HepG2 (cell line): Measurements from ENCODE around the gene GJC2. TPM values are rescaled to one million over a fixed set of nuclear protein-coding genes. Genes with fewer than 3 reads are reported as not detected.

Experiments
- ATAC-seq: fragments of 200-7000 bp; cut with Tn5 transposase; 3 replicates; pipeline ENCODE4 v1.9.1; 2020; ENCODE audit warnings: mild to moderate bottlenecking, moderate library complexity
- BruUV-seq: library from RNA; stranded (reverse); fragments of 400-500 nt; replicated peaks from 2 replicates; lab custom pipeline; 2021; lab: Mats Ljungman, UMichigan
- CTCF ChIA-PET: fragments of 300-600 bp; formaldehyde crosslinking; extraction: SDS; loops from one replicate; lab custom pipeline; 2021; ENCODE audit warnings: low total read pairs, inconsistent platforms, low intra/inter-chr PET ratio; lab: Yijun Ruan, JAX
- POLR2A ChIA-PET: fragments of 350-600 bp; sonication (Branson Sonifier 250); formaldehyde crosslinking; loops from one replicate; lab custom pipeline; 2020; ENCODE audit warnings: antibody characterized with exemption, inconsistent platforms; lab: Yijun Ruan, JAX
- DNase-seq: peaks from one replicate; pipeline ENCODE4 v3.0.0-alpha.2; 2015; ENCODE audit warnings: low spot score
- FAIRE-seq: peaks from 3 replicates; lab custom pipeline; 2011; peaks lifted over from hg19 to GRCh38; lab: Jason Lieb, UNC
- H2AFZ ChIP-seq: one replicate; pipeline ENCODE4 v1.6.1; 2011; ENCODE audit warnings: low read length, inconsistent platforms
- H3K27ac ChIP-seq: fragments of 300-600 bp; 3 replicates; pipeline ENCODE4 v1.8.0; 2011; ENCODE audit warnings: mixed run types, mild to moderate bottlenecking, mixed read lengths, low read length, inconsistent platforms; ENCODE audit not compliant: insufficient read depth; ENCODE audit errors: extremely low read length
- H3K27me3 ChIP-seq, 2 experiments: fragments of 200-600 bp in 1 of 2; 2 replicates in 1 of 2; 3 replicates in 1 of 2; pipeline versions ENCODE4 v1.6.0 to v1.8.0; 2011; ENCODE audit warnings: low read length in 2 of 2, mild to moderate bottlenecking in 2 of 2, moderate library complexity in 2 of 2, inconsistent platforms in 1 of 2; ENCODE audit not compliant: insufficient read depth in 2 of 2, control insufficient read depth in 1 of 2
- H3K36me3 ChIP-seq, 2 experiments: fragments of 200-600 bp in 1 of 2; replicated peaks in 1 of 2; 2 replicates in 1 of 2; 3 replicates in 1 of 2; pipeline versions ENCODE4 v1.5.1 to v1.8.0; 2011; ENCODE audit warnings: low read length in 2 of 2, inconsistent platforms in 1 of 2; ENCODE audit not compliant: insufficient read depth in 2 of 2, control insufficient read depth in 1 of 2
- H3K4me1 ChIP-seq: 2 replicates; pipeline ENCODE4 v1.5.1; 2012; ENCODE audit warnings: low read length, inconsistent platforms; ENCODE audit not compliant: insufficient read depth
- H3K4me2 ChIP-seq: 2 replicates; pipeline ENCODE4 v1.6.0; 2011; ENCODE audit warnings: low read depth, low read length, inconsistent platforms
- H3K4me3 ChIP-seq, 3 experiments: fragments of 200-600 bp in 1 of 3; sonication (generic), shearing (Covaris generic) in 1 of 3; replicated peaks in 1 of 3; 2 replicates each; pipeline ENCODE4 v1.5.1; 2011 to 2016; ENCODE audit warnings: low read length in 3 of 3, inconsistent platforms in 2 of 3, low read depth in 2 of 3, mild to moderate bottlenecking in 2 of 3, control low read depth in 1 of 3, mixed read lengths in 1 of 3; ENCODE audit not compliant: insufficient read depth in 1 of 3
- H3K79me2 ChIP-seq: one replicate; pipeline ENCODE4 v1.6.1; 2011; ENCODE audit warnings: low read length, inconsistent platforms; ENCODE audit not compliant: insufficient read depth
- H3K9ac ChIP-seq: 2 replicates; pipeline ENCODE4 v1.6.0; 2011; ENCODE audit warnings: mild to moderate bottlenecking, low read depth, low read length, inconsistent platforms; ENCODE audit not compliant: insufficient read depth
- H3K9me3 ChIP-seq: 2 replicates; pipeline ENCODE4 v1.5.1; 2012; ENCODE audit warnings: mild to moderate bottlenecking, low read length
- H4K20me1 ChIP-seq: 2 replicates; pipeline ENCODE4 v1.6.0; 2011; ENCODE audit warnings: inconsistent platforms, mild to moderate bottlenecking, low read length, moderate library complexity; ENCODE audit not compliant: insufficient read depth
- ARNTL ChIP-seq: sonication (generic); formaldehyde crosslinking; IDR thresholded peaks from 2 replicates; pipeline ENCODE4 v1.4.0; 2020; ENCODE audit warnings: mild to moderate bottlenecking, missing genetic modification reagents
- CCAR2 ChIP-seq: fragments of 200-400 bp; formaldehyde crosslinking; optimal IDR thresholded peaks from 2 replicates; pipeline ENCODE3; 2018; ENCODE audit warnings: low read depth, mild to moderate bottlenecking, low read length, moderate library complexity
- FUBP1 ChIP-seq: sonication (generic); formaldehyde crosslinking; IDR thresholded peaks from 2 replicates; pipeline ENCODE4 v1.5.1; 2020; ENCODE audit warnings: missing genetic modification reagents, mild to moderate bottlenecking, borderline replicate concordance
- HDAC1 ChIP-seq: sonication (generic); formaldehyde crosslinking; IDR thresholded peaks from 2 replicates; pipeline ENCODE4 v1.5.1; 2020; ENCODE audit warnings: mild to moderate bottlenecking, missing genetic modification reagents
- IRX3 ChIP-seq: sonication (generic); formaldehyde crosslinking; IDR thresholded peaks from 2 replicates; pipeline ENCODE4 v1.8.1; 2023; ENCODE audit warnings: mild to moderate bottlenecking, low read depth, missing genetic modification reagents, borderline replicate concordance
- MBNL3 ChIP-seq: fragments of 250-450 bp; sonication (Bioruptor Pico); conservative IDR thresholded peaks from 2 replicates; pipeline ENCODE4 v1.8.0; 2022; ENCODE audit warnings: mild to moderate bottlenecking, inconsistent platforms
- NONO ChIP-seq, 2 experiments: fragments of 450-650 bp in 1 of 2; sonication (generic) in 1 of 2; formaldehyde crosslinking in 1 of 2; IDR thresholded peaks in 1 of 2; conservative IDR thresholded peaks in 1 of 2; 2 replicates each; pipeline versions ENCODE4 v1.6.1 to v1.8.0; 2017 to 2022; ENCODE audit warnings: mild to moderate bottlenecking in 1 of 2, missing genetic modification reagents in 1 of 2, moderate library complexity in 1 of 2
- RFXANK ChIP-seq: IDR thresholded peaks from 2 replicates; pipeline ENCODE4 v1.6.1; 2016
- SAFB2 ChIP-seq: sonication (generic); formaldehyde crosslinking; IDR thresholded peaks from 2 replicates; pipeline ENCODE4 v1.5.1; 2020; ENCODE audit warnings: missing genetic modification reagents, low read depth, mild to moderate bottlenecking, borderline replicate concordance
- TRAFD1 ChIP-seq: sonication (generic); formaldehyde crosslinking; IDR thresholded peaks from 2 replicates; pipeline ENCODE4 v1.5.1; 2020; ENCODE audit warnings: missing genetic modification reagents, mild to moderate bottlenecking, borderline replicate concordance
- ZFP36L2 ChIP-seq: sonication (generic); formaldehyde crosslinking; IDR thresholded peaks from 2 replicates; pipeline ENCODE4 v1.4.0; 2020; ENCODE audit warnings: missing genetic modification reagents
- ZFP37 ChIP-seq: sonication (generic); formaldehyde crosslinking; IDR thresholded peaks from 2 replicates; pipeline ENCODE4 v1.4.0; 2020; ENCODE audit warnings: missing genetic modification reagents, borderline replicate concordance
- ZFP91 ChIP-seq: sonication (generic); formaldehyde crosslinking; IDR thresholded peaks from 2 replicates; pipeline ENCODE4 v1.9.0; 2022; ENCODE audit warnings: missing genetic modification reagents, mild to moderate bottlenecking, borderline replicate concordance
- ZNF264 ChIP-seq: sonication (generic); formaldehyde crosslinking; IDR thresholded peaks from 2 replicates; pipeline ENCODE4 v1.4.0; 2020; ENCODE audit warnings: missing genetic modification reagents
- ZNF354B ChIP-seq: sonication (generic); formaldehyde crosslinking; IDR thresholded peaks from 2 replicates; pipeline ENCODE4 v1.8.0; 2022; ENCODE audit warnings: mild to moderate bottlenecking, missing genetic modification reagents
- ZNF430 ChIP-seq: sonication (generic); formaldehyde crosslinking; IDR thresholded peaks from 2 replicates; pipeline ENCODE4 v1.9.0; 2021; ENCODE audit warnings: mild to moderate bottlenecking, missing genetic modification reagents
- ZNF44 ChIP-seq: sonication (generic); formaldehyde crosslinking; IDR thresholded peaks from 2 replicates; pipeline ENCODE4 v1.5.1; 2020; ENCODE audit warnings: mild to moderate bottlenecking, missing genetic modification reagents
- WGBS: methylation state at CpG from one replicate; pipeline ENCODE4 v1.1.6; 2017; ENCODE audit warnings: low lambda C conversion rate; 5-methylcytosine and 5-hydroxymethylcytosine counted together
- in situ Hi-C: cut with HindIII; loops from 2 replicates; pipeline ENCODE4 v1.10.0; 2017; ENCODE audit warnings: low pct_unique_long_range_greater_than_20kb; ENCODE audit not compliant: extremely low pct_ligation_motif_present
- intact Hi-C: fragments of 100-400 bp; cut with micrococcal nuclease; formaldehyde crosslinking; loops from one replicate; pipeline ENCODE4 v1.10.0; 2022; ENCODE audit not compliant: unreplicated experiment
- polyA plus RNA-seq, 8 experiments: library from polyadenylated mRNA; depleted of rRNA in 3 of 8; stranded (reverse) in 7 of 8; unstranded in 1 of 8; fragments of >200 nt; fragmentation: Illumina TruSeq in 4 of 8; extraction: Trizol in 4 of 8; gene quantifications; 2 replicates each; pipeline versions ENCODE4 v1.2.1 to v1.2.3, GENCODE V29; 2011 to 2016; ENCODE audit warnings: low read depth in 4 of 8, missing spikeins in 1 of 8, mixed read lengths in 1 of 8; ENCODE audit not compliant: insufficient read depth in 1 of 8
- total RNA-seq, 5 experiments: library from RNA; depleted of rRNA; stranded (reverse); fragments of >200 nt; fragmentation: Illumina TruSeq; extraction: Trizol; gene quantifications; 2 replicates each; pipeline ENCODE4 v1.2.3, GENCODE V29; 2016; ENCODE audit warnings: low read depth in 1 of 5

GJC2 gene
- total and polyA plus RNA-seq, 2 of the 13 experiments (the other 11 are each of a cell fraction or from before 2014, with no cell fraction given): 1.6 to 3.8 TPM

GRCh38 chr1:228177183-228177475, 27.4 kb downstream of the GJC2 start (continued):
- TF ChIP-seq ZFP91 (CRISPR knock-in tag): no peak

GRCh38 chr1:228177721-228178710, 28.3 kb downstream of the GJC2 start:
- ATAC-seq (no peak), DNase-seq (no peak), FAIRE-seq (no peak)
- Histone ChIP-seq H3K9ac (no peak overlapping the region), H3K4me2 (no peak overlapping the region), H2AFZ (no peak overlapping the region), H3K9me3 (no peaks in the 10 kb centered on the region), H3K27me3 (no peaks in the 10 kb centered on the region; a peak in 1 of 5 replicates), H3K4me1 (peaks cover 3% of the 10 kb centered on the region), H3K4me3 (no peak overlapping the region), H3K79me2 (no peaks in the 10 kb centered on the region), H3K27ac (no peak overlapping the region), H4K20me1 (0 out of 2 replicates have a peak, but pooled peaks cover 2% of the 10 kb centered on the region), H3K36me3 (no peaks in the 10 kb centered on the region; a peak in 1 of 5 replicates)
- ChIA-PET POLR2A (no interaction called here), CTCF (no interaction called here)
- intact Hi-C loops (no loop called here), in situ Hi-C loops (loop anchor here (5.0 kb wide), 1 partner anchor 41 kb away; no protein-coding TSS in a partner anchor)
- BruUV-seq: no TSS peak
- 82% methylated on average over 12 of the region's 12 CpGs for WGBS
- TF ChIP-seq FUBP1 (CRISPR knock-in tag): no peak
- no peak for TF ChIP-seq ZFP37
- no peak for TF ChIP-seq IRX3 (CRISPR knock-in tag)
- no peak for TF ChIP-seq SAFB2 (CRISPR knock-in tag)
- no peak for TF ChIP-seq NONO (IDR thresholded peaks at IDR 0.05)
- no peak for TF ChIP-seq NONO (CRISPR knock-in tag; conservative IDR thresholded peaks at IDR 0.05)
- TF ChIP-seq MBNL3: no peak
- no peak for TF ChIP-seq ZNF430 (CRISPR knock-in tag)
- no peak for TF ChIP-seq ZNF44 (CRISPR knock-in tag)
- no peak for TF ChIP-seq HDAC1 (CRISPR knock-in tag)
- no peak for TF ChIP-seq ZNF264 (CRISPR knock-in tag)
- TF ChIP-seq RFXANK (CRISPR knock-in tag): no peak
- no peak for TF ChIP-seq ZNF354B (CRISPR knock-in tag)
- no peak for TF ChIP-seq ARNTL
- TF ChIP-seq CCAR2: no peak
- TF ChIP-seq ZFP36L2 (CRISPR knock-in tag): no peak
- no peak for TF ChIP-seq TRAFD1
